B cell (primary cell): Measurements from ENCODE around the gene HSF4. TPM values are rescaled to one million over a fixed set of nuclear protein-coding genes. Genes with fewer than 3 reads are reported as not detected.
A peak's percentile ranks its signal among the peaks of the same experiment; 100 is the strongest.

ENCODE experiments used
- ATAC-seq: fragments of 200-7000 bp; cut with Tn5 transposase; one replicate; pipeline ENCODE4 v1.10.0; 2021; ENCODE audit warnings: low read depth, mild to moderate bottlenecking, moderate number of reproducible peaks, moderate library complexity
- CTCF ChIA-PET: fragments of 350-600 bp; sonication (Branson Sonifier 250); formaldehyde crosslinking; loops from one replicate; lab custom pipeline; 2021; ENCODE audit warnings: antibody characterized with exemption, inconsistent platforms; lab: Charles Lee
- POLR2A ChIA-PET: fragments of 350-600 bp; sonication (Branson Sonifier 250); formaldehyde crosslinking; loops from one replicate; lab custom pipeline; 2021; ENCODE audit warnings: antibody characterized with exemption; lab: Charles Lee
- DNase-seq: peaks from one replicate; pipeline ENCODE4 v3.0.0; 2013
- H2AFZ ChIP-seq: 2 replicates; pipeline ENCODE4 v1.6.1; 2012; ENCODE audit warnings: mild to moderate bottlenecking, low read depth, low read length; ENCODE audit not compliant: insufficient read depth, poor library complexity, severe bottlenecking
- H3K27ac ChIP-seq, 2 donors: 1 replicate in 1 of 2; 2 replicates in 1 of 2; pipeline ENCODE4 v1.5.1; 2012 to 2013; ENCODE audit warnings: low read length in 2 of 2, mild to moderate bottlenecking in 2 of 2, moderate library complexity in 1 of 2
- H3K27me3 ChIP-seq, 4 experiments: fragments of 200-600 bp in 1 of 4; sonication (generic) in 1 of 4; replicated peaks in 1 of 4; 1 replicate in 2 of 4; 2 replicates in 2 of 4; pipeline versions ENCODE4 v1.6.1 to v1.7.0; 2013 to 2016; ENCODE audit warnings: low read length in 3 of 4, mild to moderate bottlenecking in 2 of 4, mixed read lengths in 1 of 4, moderate library complexity in 1 of 4; ENCODE audit not compliant: insufficient read depth in 4 of 4, control insufficient read depth in 3 of 4; ENCODE audit errors: control extremely low read depth in 1 of 4
- H3K36me3 ChIP-seq, 2 experiments: replicated peaks in 1 of 2; 1 replicate in 1 of 2; 2 replicates in 1 of 2; pipeline versions ENCODE4 v1.6.1 to v1.7.1; 2013; ENCODE audit warnings: low read length in 1 of 2; ENCODE audit not compliant: insufficient read depth in 2 of 2, control insufficient read depth in 1 of 2; ENCODE audit errors: control extremely low read depth in 1 of 2, extremely low read depth in 1 of 2
- H3K4me1 ChIP-seq, 2 donors: fragments of 200-600 bp in 1 of 2; sonication (generic) in 1 of 2; 1 replicate in 1 of 2; 2 replicates in 1 of 2; pipeline versions ENCODE4 v1.5.1 to v1.6.1; 2013 to 2017; ENCODE audit warnings: low read length in 2 of 2; ENCODE audit not compliant: control insufficient read depth in 2 of 2, insufficient read depth in 2 of 2
- H3K4me2 ChIP-seq: replicated peaks from 2 replicates; pipeline ENCODE3; 2012; ENCODE audit warnings: mild to moderate bottlenecking, low read depth, low read length; ENCODE audit not compliant: poor library complexity, severe bottlenecking
- H3K4me3 ChIP-seq, 5 experiments: fragments of 200-600 bp in 1 of 5; sonication (generic) in 1 of 5; 1 replicate in 3 of 5; 2 replicates in 2 of 5; pipeline versions ENCODE4 v1.5.1 to v1.7.0; 2011 to 2016; ENCODE audit warnings: low read length in 4 of 5, mild to moderate bottlenecking in 4 of 5, low read depth in 2 of 5, control low read depth in 1 of 5, moderate library complexity in 1 of 5; ENCODE audit not compliant: insufficient read depth in 1 of 5; ENCODE audit errors: control extremely low read depth in 1 of 5, extremely low read depth in 1 of 5
- H3K79me2 ChIP-seq: fragments of 200-600 bp; sonication (generic); one replicate; pipeline ENCODE4 v1.6.0; 2016; ENCODE audit warnings: low read length; ENCODE audit not compliant: control insufficient read depth, insufficient read depth
- H3K9ac ChIP-seq: fragments of 200-600 bp; sonication (generic); 2 replicates; pipeline ENCODE4 v1.6.1; 2017; ENCODE audit warnings: mild to moderate bottlenecking, low read length, moderate library complexity
- H3K9me3 ChIP-seq, 3 donors: one replicate each; pipeline versions ENCODE4 v1.6.1 to v1.7.1; 2013; ENCODE audit warnings: low read length in 2 of 3; ENCODE audit not compliant: control insufficient read depth in 2 of 3, insufficient read depth in 1 of 3; ENCODE audit errors: control extremely low read depth in 1 of 3
- H4K20me1 ChIP-seq: 2 replicates; pipeline ENCODE4 v1.6.0; 2012; ENCODE audit warnings: mild to moderate bottlenecking, low read length; ENCODE audit not compliant: insufficient read depth, control insufficient read depth, poor library complexity, severe bottlenecking
- H3K27ac Mint-ChIP-seq: one replicate; pipeline ENCODE4 v1.8.0; 2021; ENCODE audit warnings: mixed read lengths
- H3K27me3 Mint-ChIP-seq: one replicate; pipeline ENCODE4 v1.8.0; 2021; ENCODE audit warnings: mixed read lengths
- H3K4me1 Mint-ChIP-seq: one replicate; pipeline ENCODE4 v1.8.0; 2021; ENCODE audit warnings: mixed read lengths
- H3K4me3 Mint-ChIP-seq: one replicate; pipeline ENCODE4 v1.8.0; 2021; ENCODE audit warnings: mixed read lengths
- H3K9me3 Mint-ChIP-seq: one replicate; pipeline ENCODE4 v1.8.0; 2022; ENCODE audit warnings: mixed read lengths; ENCODE audit not compliant: insufficient read depth
- CTCF ChIP-seq: fragments of 200-600 bp; IDR thresholded peaks from one replicate; pipeline ENCODE4 v1.8.0; 2022; ENCODE audit warnings: antibody characterized with exemption, mild to moderate bottlenecking
- EZH2 ChIP-seq: IDR thresholded peaks from 2 replicates; pipeline ENCODE4 v1.6.1; 2012; ENCODE audit warnings: borderline replicate concordance, low read depth, mild to moderate bottlenecking, moderate library complexity, low read length; ENCODE audit not compliant: insufficient read depth, poor library complexity, severe bottlenecking
- WGBS: methylation state at CpG from one replicate; pipeline ENCODE4 v1.1.5; 2013; ENCODE audit warnings: missing lambda C conversion rate; ENCODE audit not compliant: insufficient coverage; 5-methylcytosine and 5-hydroxymethylcytosine counted together
- intact Hi-C: fragments of 100-400 bp; cut with micrococcal nuclease; formaldehyde crosslinking; loops from one replicate; pipeline ENCODE4 v1.10.0; 2022
- polyA plus RNA-seq: library from polyadenylated mRNA; depleted of rRNA; stranded (reverse); fragments of >200 nt; gene quantifications from 2 replicates; pipeline ENCODE4 v1.2.3, GENCODE V29; 2012
- total RNA-seq, 2 donors: library from RNA; stranded (reverse); fragments of 120-200 nt in 1 of 2; gene quantifications; 1 replicate in 1 of 2; 2 replicates in 1 of 2; pipeline versions ENCODE4 v1.2.3 to v1.2.4, GENCODE V29; 2013 to 2022

Gene HSF4
- total and polyA plus RNA-seq, 2 donors (not counting 1 experiment from before 2014, with no cell fraction given) = 11.9 to 12.2 TPM

GRCh38 chr16:67151431-67152097 lies 13.0 kb upstream of the HSF4 start:
- no peak overlapping the region for H3K9ac ChIP-seq
- DNase-seq = no peak
- H4K20me1 ChIP-seq = peaks cover 29% of the 10 kb centered on the region
- peaks cover 0 to 22% (median 0%) of the 10 kb centered on the region in 3 donors for H3K9me3 ChIP-seq
- TF ChIP-seq EZH2 = no peak
- TF ChIP-seq CTCF = no peak
- POLR2A ChIA-PET = no interaction called here
- intact Hi-C loops = loop anchor here (1.0 kb wide), 1 partner anchor 169 kb away; no protein-coding TSS in a partner anchor
- no peak overlapping the region for H2AFZ ChIP-seq
- H3K27me3 ChIP-seq = peaks cover 0 to 36% (median 10%) of the 10 kb centered on the region in 4 experiments
- 75% methylated on average over 7 of the region's 8 CpGs for WGBS
- no peaks in the 10 kb centered on the region for H3K9me3 Mint-ChIP-seq
- no peak overlapping the region for H3K27ac ChIP-seq
- peaks cover 29% of the 10 kb centered on the region for H3K4me1 Mint-ChIP-seq
- CTCF ChIA-PET = interaction anchor here (0.8 to 1.5 kb wide), 5 partner anchors 18 to 193 kb away, joined by 3 to 4 read pairs (median 4); partner anchors contain the start of genes CBFB and NOL3
- peaks cover 21 to 26% of the 10 kb centered on the region in 2 donors for H3K4me1 ChIP-seq
- H3K4me2 ChIP-seq = no peak overlapping the region
- no peak for ATAC-seq
- H3K27ac Mint-ChIP-seq = no peak overlapping the region
- H3K4me3 Mint-ChIP-seq = peak overlapping the region; percentile 73
- H3K4me3 ChIP-seq = no peak overlapping the region
- H3K36me3 ChIP-seq = peaks cover 0 to 19% of the 10 kb centered on the region in 2 experiments
- peaks cover 20% of the 10 kb centered on the region for H3K27me3 Mint-ChIP-seq
- H3K79me2 ChIP-seq = no peaks in the 10 kb centered on the region
